Erythroblast (primary cell): ENCODE data around the gene KCNMB2.

ENCODE experiments used
- GATA1 ChIP-seq: IDR thresholded peaks from 2 replicates; pipeline ENCODE4 v1.6.1; 2011; ENCODE audit warnings: low read depth, mild to moderate bottlenecking, control low read depth, low read length, moderate library complexity
- POLR2A ChIP-seq: IDR thresholded peaks from 2 replicates; pipeline ENCODE4 v1.6.1; 2011; ENCODE audit warnings: mild to moderate bottlenecking, low read length

GRCh38 chr3:178623666-178624255, 87.5 kb downstream of the KCNMB2 start:
- TF ChIP-seq POLR2A (no peak), GATA1 (no peak)
